GM13976 (cell line): ENCODE results near the gene PECR.

Source experiments
- DNase-seq: peaks from one replicate; pipeline ENCODE4 v3.0.0; 2012; ENCODE audit warnings: low spot score
- CTCF ChIP-seq: IDR thresholded peaks from 2 replicates; pipeline ENCODE4 v1.5.1; 2012; ENCODE audit warnings: borderline replicate concordance, mild to moderate bottlenecking; ENCODE audit not compliant: insufficient read depth; ENCODE audit errors: extremely low read depth, missing control alignments, control extremely low read depth
- in situ Hi-C: fragments of 300-500 bp; cut with MboI; formaldehyde crosslinking; loops from one replicate; pipeline ENCODE4 v1.12.0; 2022; ENCODE audit warnings: low sequenced_read_pairs, mixed read lengths, inconsistent platforms; ENCODE audit not compliant: unreplicated experiment

Gene PECR

GRCh38 chr2:216112926-216113325 lies 31.3 kb upstream of the PECR start:
- no peak for DNase-seq
- TF ChIP-seq CTCF: no peak
- in situ Hi-C loops: no loop called here

GRCh38 chr2:216111122-216111521 lies 29.5 kb upstream of the PECR start:
- DNase-seq: no peak
- in situ Hi-C loops: no loop called here
- no peak for TF ChIP-seq CTCF

GRCh38 chr2:216110620-216111019 lies 29.0 kb upstream of the PECR start:
- DNase-seq: no peak
- in situ Hi-C loops: no loop called here
- no peak for TF ChIP-seq CTCF

- no peak for DNase-seq
These were observed 28.5 kb upstream of the PECR start for GRCh38 chr2:216109962-216110614.

GRCh38 chr2:216108967-216109921 lies 27.6 kb upstream of the PECR start, which contains the start of gene XRCC5:
TSS of gene XRCC5 (plus strand) at chr2:216109348. CDS start at chr2:216109437, 89 bp downstream.
- peak; percentile 92 for DNase-seq
- TF ChIP-seq CTCF: no peak
- in situ Hi-C loops: no loop called here

More at GRCh38 chr2:216109962-216110614, 28.5 kb upstream of the PECR start:
- in situ Hi-C loops: no loop called here
- TF ChIP-seq CTCF: no peak

GRCh38 chr2:216108310-216108966 lies 26.8 kb upstream of the PECR start:
- no peak for DNase-seq

More at GRCh38 chr2:216108310-216108966, 26.8 kb upstream of the PECR start:
- TF ChIP-seq CTCF: no peak
- in situ Hi-C loops: no loop called here
